GM21390 (cell line): ENCODE measurements around the gene RER1.

ENCODE experiments used
- ATAC-seq: cut with Tn5 transposase; IDR thresholded peaks from one replicate; pipeline ENCODE4 v1.9.1; 2021; ENCODE audit not compliant: unreplicated experiment

RER1 gene

DNA sequence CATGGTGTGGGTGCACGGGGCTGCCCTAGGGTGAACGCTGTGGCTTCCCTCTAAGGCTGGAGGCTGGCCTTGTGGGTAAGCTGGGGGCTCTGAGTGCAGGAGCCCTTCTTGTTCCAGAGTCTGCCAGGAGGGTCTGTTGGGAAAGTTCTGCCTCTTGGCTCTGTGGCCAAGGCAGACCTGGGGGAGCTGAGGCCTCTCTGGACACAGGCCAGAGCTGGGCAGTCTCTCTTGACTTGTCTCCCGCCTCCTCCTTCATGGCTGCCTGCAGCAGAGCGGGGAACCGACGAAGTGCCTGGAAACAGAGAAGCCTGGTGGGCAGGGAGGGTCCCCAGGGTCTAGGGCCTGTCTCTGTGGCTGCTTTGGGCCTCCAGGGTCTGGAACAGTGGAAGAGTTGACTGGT, 51.0 kb downstream of the RER1 start:
- ATAC-seq: no peak

DNA sequence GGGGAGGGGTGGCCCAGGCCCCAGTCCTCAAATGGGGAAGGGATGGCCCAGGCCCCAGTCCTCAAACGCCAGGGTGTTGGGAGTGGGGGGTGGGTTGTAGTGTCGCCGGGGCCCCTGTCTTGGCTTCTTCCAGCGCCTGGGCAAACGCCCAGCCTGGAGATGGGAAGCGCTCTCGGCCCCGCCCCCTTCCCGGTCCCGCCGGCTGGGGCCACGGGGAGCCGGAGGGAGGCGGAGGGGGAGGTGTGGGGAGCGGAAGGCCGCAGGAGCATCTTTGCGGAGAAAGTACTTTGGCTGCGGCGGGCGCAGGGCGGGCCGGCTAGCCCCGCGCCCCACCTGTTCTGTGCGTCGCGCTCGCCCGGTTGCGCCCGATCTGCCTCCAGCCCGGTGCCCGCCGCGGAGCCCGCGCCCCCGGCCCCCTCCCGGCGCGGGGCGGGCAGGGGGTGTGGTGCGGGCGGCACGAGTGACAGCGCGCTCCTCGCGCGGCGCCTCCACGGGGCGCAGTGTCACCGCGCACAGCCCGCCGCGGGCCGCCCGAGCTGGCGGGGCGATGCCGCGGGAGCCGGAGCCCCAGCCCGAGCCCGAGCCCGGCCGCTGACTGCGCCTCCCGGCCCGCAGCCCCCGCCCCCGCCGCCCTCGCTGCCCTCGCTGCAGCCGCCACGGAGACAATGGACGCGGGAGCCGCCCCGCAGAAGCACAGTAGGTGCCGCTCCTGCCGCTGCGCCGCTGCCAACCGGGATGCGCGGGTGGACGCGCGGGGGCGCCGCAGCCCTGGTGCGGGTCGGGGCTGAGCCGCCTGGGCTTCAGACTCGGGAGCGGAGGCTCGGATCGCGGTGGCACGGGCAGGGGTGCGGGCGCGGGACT, 51.9 kb downstream of the RER1 start:
- no peak for ATAC-seq

DNA sequence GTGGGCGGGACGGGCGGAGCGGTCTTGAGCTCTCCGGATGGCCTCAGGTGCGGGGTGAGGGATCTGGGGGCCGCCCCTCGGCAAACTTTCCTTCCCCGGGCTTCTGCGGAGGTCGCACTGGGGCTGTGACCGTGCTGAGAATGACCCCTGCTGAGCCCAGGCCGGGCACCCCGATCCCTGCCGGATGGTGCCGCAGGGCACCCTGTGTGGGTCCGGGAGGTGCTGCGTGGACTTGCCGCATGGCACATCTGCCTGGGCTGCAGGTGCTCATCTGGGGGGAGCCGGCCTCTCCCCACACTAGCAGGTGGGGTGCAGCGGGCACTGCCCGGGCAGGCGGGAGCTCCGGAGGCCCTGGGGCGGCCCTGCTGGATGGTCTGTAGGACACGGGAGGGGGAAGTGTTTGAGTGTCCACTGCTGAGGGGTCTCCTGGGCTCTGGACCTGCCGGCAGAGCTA, 52.5 kb downstream of the RER1 start:
- no peak for ATAC-seq

DNA sequence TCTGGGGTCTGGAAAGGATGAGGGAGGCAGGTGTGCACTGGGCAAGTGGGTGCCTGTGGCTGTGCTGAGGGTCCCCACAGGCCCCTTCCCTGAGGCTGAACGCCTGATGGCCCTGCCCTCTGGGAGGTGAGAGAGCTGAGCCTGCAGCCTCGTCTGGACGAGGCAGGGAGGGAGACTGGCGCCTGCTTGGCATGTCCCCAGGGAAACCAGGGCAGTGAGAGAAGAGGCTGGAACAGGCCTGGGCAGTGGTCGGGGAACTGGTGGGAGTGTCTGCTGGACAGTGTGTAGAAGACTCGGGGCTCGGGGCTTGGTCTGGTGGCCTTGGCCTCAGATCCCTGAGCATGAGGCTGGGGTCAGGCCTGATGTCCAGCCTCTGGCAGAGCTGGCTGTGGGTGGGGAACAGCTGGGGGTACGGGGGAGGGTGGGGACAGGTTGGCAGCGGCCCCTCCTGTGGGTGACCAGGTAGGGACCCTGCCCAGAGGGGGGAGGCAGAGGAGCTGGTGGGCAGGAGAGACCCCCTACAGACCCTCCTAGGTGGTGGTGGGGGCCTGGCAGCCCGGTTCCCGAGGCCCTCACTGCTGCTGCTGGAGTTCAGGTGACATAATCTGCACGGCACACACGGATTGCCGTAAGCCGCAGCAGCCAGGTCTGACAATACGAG, 53.7 kb downstream of the RER1 start:
- ATAC-seq: no peak

DNA sequence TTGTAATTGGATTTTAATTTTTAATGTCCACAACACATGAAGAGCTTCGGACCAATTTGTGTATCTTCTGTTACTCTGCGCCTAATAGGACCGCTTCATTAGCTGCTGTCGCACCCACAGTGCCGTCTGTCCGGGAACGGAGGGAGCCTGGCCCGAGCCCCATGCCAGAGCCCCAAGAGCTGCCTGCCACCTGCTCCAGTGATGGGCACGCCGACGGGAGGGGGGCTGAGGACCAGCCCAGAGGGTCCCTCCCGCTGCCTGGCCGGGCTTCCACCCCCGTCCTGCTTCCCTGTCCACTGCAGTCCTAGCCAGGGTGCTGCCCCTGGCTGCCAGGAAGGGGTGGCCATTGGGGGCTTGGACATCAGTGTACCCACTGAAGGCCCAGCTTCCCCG, 54.2 kb downstream of the RER1 start:
- ATAC-seq: no peak

DNA sequence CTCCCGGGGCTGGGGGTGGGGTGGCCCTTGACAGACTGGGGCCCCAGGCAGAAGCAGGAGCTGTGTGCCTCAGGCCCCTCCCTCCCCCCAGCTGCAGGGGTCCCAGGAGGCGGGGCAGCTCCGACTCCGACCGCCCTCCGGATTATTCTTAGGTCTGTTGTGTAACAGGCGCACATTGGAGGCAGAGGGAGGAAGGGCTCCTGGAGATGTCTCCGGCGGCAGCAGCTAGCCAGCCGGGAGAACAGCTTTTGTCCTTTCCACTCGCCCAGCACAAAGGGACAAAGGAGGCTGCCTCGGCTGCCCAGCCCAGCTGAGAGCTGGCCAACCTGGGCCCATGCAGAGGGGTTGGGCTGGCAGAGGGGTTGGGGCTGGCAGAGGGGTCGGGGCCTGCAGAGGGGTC, 54.8 kb downstream of the RER1 start:
- ATAC-seq: no peak

DNA sequence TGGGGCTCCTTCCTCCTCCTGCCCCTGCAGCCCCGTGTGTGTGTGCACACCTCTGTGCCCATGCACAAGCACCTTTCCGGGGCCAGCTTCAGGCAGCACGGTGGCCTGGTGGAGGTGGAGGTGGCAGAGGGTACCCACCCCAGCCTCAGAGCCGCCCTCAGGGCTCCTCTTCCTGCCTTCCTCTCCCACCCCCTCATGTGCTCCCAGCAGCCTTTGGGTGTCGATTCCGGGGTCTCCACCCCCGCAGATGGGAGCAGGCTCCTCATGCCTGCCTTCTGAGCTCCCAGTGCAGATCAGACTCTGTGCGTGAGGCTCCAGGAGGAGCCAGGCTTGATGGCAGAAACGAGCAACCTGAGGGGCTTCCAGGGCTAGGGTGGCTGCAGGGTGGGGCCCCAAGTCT, 55.2 kb downstream of the RER1 start:
- no peak for ATAC-seq

DNA sequence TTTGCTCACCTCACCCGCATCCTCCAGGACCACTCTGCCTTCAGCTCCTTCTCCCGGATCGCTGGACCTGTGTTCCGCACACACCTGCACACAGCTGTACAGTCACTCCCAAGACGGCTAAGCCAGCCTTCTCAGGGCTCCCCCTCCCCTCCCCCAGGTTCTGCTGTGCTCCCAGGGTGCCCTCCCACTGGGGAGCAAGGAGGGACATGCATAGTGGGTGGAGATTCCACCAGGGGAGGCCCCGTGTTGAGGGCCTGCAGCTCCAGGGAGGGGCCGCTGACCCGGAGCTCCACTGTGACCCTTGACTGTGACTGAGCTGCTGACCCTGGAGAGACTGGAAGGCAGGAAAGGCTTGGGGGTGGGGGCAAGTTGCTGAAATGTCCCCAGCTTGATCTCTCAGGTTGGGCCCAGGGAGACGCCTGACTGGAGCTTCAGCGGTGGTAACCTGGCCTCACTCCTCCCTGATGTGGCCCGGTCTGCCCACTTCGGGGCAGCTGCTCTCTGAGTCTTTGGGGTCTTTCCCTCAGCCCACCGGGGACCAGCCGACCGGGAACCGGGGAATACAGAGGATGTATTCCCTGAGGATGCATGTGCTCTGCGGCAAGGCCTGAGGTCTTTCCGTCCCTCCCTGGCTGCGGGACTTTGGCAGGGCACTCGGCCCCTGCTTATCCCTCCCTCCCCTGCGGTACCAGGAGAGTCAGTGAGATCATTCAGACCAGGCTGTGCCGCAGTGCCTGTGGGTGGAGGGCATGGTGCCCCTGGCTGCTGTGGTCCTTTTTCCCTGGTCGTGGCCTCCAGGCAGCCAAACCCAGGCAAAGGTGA, 55.8 kb downstream of the RER1 start:
- ATAC-seq: no peak

DNA sequence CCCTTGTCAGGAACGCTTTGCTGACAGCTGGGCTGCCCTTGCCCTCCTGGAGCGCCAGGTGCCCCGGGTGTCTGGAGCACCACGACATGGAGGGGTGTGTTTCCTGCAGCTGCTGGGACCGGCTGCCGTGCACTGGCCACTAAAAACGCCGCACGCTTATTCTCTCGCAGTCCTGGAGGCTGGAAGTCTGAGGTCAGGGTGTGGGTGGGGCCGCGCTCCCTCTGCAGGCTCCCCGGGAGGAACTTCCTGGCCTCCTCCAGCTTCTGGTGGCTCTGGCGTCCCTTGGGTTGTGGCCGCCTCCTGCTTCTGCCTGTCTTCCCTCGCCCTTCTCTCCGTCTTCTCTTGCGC, 56.4 kb downstream of the RER1 start:
- no peak for ATAC-seq

DNA sequence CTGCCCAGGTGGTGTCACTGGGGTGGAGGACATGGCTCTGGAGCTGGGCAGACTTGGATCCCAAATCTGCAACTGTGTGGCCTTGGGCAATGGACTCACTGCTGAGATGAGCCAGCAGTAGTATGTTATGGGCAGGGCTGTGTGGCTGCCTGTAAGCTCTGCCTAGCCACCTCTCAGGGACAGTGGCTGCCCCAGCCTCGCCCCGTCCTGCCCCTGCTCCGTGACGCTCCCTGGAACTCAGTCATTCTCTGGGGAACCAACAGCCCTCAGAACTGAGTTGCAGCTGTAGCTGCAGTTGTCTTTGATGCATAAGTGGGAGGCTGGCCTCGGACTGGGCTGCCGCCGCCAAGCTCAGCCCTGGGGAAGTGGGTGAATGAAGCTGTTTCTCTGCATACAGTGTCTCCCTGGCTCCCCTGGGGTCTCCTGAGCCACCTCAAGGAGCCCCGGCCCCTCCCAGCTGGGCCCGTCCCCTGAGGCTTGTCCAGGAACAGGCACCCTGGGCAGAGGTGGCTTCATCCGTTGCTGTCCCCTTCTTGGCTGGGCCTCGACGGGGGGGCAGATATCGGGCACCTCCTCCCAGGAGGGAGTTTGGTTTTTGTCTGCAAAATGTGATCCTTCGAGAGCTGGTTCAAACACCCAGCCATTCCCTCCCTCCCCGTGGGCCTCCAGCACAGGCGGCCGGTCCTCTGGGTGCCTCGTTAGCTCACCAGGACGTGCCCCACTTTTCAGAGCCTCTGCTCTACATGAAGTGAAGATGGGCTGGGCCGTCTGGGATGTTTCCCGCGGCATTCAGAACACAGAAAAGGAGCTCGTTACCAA, 58.2 kb downstream of the RER1 start:
- no peak for ATAC-seq

DNA sequence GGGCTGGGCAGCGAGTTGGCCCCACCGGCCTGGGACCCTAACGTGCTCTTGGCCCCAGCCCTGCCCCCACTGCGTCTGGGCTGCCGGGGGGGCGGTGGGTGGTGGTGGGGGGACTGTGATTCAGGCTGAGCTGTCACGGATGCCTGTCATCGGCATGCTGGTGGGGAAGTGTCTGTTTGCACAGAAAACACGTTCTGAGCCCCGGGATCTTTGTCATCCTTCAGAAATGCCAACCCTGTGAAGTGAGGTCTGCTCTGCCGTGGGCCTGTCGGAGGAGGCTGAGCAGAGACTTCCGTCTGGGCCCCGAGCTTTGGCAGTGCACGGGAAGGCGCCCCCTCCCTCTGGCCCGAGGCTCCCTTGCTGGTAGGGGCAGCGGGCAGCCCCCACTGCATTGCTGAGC, 60.1 kb downstream of the RER1 start:
- no peak for ATAC-seq

DNA sequence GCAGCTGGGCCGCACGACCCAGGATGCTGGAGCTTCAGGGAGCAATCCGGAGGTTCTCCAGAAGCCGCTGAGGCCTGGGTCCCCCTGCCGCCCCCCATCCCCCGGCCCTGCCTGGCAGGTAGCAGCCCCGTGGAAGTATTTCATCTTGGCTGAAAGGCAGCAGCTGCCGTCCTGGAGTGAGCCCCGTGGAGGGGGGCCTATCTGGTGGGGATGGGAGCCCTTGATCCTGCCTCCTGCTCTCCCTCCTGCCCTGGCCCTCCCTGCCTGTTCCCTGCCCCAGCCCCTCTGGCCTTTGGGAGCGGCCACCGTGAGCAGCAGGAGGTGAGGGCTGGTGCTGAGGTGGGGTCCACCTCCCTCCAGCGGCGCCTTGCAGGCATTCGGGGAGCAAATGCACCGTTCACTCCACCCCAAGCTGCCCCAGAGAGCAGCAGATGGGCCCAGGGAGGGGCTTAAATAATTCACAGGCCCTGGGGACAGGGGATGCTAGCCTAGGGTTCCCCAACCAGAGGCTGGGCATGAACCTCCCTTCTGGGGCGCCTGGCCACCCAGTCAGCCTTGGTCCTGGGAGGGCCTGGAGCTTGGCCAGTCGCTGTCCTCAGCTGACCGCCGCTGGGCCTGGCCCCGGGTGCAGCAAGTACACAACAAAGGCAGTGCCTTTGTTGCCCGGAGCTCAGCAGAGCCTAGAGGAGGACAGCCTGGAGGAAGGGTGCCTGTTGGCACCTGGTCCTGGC, 60.7 kb downstream of the RER1 start:
- ATAC-seq: no peak

DNA sequence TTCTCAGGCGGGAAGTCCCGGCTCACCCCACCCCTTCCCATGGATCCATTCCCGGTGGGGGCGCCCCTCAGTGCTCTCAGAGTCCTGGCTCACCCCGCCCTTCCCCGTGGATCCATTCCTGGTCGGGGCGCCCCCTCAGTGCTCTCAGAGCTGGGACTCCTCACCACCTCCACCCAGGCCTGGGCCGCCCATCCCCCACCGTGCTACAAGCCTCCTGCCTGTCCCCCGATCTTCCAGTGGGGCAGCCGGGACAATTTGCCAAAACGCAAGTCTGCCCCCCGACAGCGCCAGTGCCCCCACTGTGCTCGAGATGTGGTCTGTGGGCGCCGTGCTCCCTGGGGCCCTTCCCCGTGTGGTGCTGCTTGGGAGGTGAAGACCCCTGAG, 61.3 kb downstream of the RER1 start:
- ATAC-seq: no peak

DNA sequence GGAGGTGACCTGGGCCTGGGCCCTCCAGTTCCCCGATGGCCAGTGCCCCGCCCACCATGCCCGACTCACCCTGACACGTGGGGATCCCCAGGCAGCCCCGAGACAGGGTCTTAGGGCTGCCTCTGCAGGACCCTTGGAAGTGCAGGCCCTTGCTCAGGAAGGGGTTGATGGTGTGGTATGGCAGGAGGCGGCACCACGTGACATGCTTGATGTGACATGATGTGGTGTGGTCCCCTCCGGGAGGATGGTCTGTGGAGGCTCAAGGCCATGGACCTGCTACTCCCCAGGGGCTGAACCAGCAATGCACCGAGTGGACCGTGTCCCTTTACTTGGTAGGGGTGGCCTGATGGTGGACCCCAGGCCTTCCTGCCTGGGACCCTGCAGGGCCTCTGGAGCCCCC, 62.6 kb downstream of the RER1 start:
- no peak for ATAC-seq
